ENCODE results near the gene KCTD15. TPM values are rescaled to one million over a fixed set of nuclear protein-coding genes. Genes with fewer than 3 reads are reported as not detected.

Gene KCTD15
- total RNA-seq, 4 donors from 2014 or later: 6.7 to 51.0 (median 22.1) TPM

DNA sequence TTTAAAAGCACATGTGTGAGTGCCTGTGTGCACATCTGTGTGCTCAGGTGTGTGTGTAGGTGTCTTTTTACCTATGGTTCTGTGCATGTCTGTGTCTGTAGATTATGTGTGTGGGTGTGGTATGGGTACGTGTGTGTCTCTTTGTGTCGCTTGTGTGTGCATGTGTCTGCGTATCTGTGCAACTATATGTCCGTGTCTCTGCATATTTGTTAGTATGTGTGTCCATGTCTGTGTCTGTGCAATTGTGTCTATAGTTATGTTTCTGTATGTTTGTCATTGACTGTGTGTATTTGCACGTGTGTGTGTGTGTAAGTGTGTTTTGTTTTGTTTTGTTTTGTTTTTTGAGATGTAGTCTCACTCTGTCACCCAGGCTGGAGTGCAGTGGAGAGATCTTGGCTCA, 7.3 kb upstream of the KCTD15 start:
- Histone ChIP-seq H3K36me3 (no peaks in the 10 kb centered on the region), H3K4me3 (no peak overlapping the region), H3K9me3 (no peaks in the 10 kb centered on the region), H3K4me1 (peaks cover 0 to under 1% (median under 1%) of the 10 kb centered on the region in 4 donors), H3K27me3 (peaks cover 0 to 3% of the 10 kb centered on the region in 2 donors), H3K27ac (no peak overlapping the region)
- no peak for DNase-seq (ENCODE audit: low spot score in 2 of 2)
- WGBS, 2 donors: 83 to 85% methylated on average over 5 of the region's 5 CpGs
- TF ChIP-seq, protein P1, sequence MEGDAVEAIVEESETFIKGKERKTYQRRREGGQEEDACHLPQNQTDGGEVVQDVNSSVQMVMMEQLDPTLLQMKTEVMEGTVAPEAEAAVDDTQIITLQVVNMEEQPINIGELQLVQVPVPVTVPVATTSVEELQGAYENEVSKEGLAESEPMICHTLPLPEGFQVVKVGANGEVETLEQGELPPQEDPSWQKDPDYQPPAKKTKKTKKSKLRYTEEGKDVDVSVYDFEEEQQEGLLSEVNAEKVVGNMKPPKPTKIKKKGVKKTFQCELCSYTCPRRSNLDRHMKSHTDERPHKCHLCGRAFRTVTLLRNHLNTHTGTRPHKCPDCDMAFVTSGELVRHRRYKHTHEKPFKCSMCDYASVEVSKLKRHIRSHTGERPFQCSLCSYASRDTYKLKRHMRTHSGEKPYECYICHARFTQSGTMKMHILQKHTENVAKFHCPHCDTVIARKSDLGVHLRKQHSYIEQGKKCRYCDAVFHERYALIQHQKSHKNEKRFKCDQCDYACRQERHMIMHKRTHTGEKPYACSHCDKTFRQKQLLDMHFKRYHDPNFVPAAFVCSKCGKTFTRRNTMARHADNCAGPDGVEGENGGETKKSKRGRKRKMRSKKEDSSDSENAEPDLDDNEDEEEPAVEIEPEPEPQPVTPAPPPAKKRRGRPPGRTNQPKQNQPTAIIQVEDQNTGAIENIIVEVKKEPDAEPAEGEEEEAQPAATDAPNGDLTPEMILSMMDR (IDR thresholded peaks at IDR 0.05): no peak
- TF ChIP-seq EP300 (IDR thresholded peaks at IDR 0.05) (no peak), POLR2A (IDR thresholded peaks at IDR 0.05) (no peak)

DNA sequence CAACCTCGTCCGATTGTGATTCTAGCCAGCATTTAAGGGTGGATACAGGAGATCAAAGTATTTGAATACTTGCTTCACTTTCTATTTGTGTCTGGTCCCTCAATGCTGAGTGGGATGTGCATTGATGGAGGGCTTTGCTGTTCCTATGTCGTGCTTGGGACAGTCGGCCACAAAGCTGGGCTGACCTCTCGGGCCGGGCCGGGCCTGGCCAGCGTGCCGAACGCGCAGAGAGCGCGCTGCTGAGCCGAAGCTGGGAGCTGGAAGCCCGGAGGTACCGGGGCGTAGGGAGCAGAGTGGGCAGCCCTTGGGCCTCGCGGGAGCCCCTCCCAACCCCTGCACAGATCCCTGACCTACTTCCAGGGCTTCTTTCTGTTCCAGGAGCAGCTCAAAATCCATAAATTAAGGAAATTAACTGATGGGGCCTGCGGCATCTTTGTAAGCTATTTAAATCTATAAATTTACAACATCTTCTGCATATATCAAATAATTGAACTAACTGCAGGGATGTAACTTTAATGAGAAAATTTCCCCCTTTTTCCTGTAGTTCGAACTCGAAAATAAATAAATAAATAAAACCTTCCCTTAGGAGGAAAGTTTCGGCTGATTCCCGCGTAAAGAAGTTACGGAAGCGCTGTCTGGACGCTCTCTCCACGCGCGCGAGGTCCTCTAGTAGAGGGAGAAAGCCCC, 1.8 kb upstream of the KCTD15 start:
- DNase-seq (ENCODE audit: low spot score in 2 of 2): no peak
- no peaks in the 10 kb centered on the region for H3K36me3 ChIP-seq
- peak overlapping the region; percentile 74 to 91 (median 80) for H3K4me3 ChIP-seq
- 12 to 15% methylated on average over 29 to 32 of the region's 32 CpGs for WGBS, 2 donors
- peaks cover 0 to 36% (median 8%) of the 10 kb centered on the region in 4 donors for H3K4me1 ChIP-seq
- H3K27me3 ChIP-seq: no peaks in the 10 kb centered on the region
- H3K9me3 ChIP-seq: no peaks in the 10 kb centered on the region
- peak overlapping the region; percentile 86 to 97 (median 91) for H3K27ac ChIP-seq
- TF ChIP-seq EP300 (IDR thresholded peaks at IDR 0.05) (no peak), POLR2A (IDR thresholded peaks at IDR 0.05) (no peak)
- TF ChIP-seq, protein P1 (IDR thresholded peaks at IDR 0.05): no peak

DNA sequence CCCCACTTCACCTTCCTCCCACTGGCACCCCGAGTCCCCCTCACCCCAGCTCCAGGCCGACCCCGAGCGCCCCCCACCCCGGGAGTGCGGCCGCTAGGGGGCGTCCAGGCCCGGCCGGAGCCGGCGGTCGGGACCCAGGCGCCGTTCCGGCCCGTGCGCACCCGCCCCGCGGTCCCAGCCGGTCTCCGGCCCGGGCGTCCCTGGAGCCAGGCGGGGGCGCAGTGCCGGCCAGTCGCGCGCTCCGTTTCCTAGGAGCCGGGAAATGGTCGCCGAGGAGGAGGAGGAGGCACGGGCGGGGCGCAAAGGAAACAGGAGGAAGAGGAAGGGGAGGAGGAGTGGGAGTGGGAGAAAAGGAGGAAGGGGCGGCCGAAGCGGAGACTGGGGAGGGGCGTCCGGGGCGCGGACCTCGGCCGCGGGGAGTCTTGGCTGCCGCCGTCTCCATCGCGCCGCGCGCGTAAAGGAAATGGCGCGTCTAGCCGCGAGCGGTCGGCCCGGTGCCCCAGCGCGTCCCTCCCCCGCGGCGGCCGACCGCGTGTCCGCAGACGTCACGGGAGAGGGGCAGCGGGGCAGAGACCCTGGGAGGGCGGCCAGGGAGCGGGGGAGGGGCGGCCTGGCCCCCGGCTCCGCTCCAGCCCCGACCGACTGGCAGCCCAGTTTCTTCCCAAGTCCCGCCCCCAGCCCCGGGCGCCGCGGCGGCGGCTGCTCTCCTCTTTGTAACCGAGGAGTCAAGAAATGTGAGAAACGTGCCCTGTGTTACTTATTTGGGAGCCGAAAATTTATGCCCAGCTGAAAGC, 1.1 kb upstream of the KCTD15 start:
- peak; percentile 39 to 45 for DNase-seq (ENCODE audit: low spot score in 2 of 2)
- peak overlapping the region; percentile 86 to 97 (median 91) for H3K27ac ChIP-seq
- 0% methylated on average over 72 to 84 of the region's 92 CpGs for WGBS, 2 donors
- H3K4me3 ChIP-seq: peak overlapping the region; percentile 74 to 91 (median 80)
- TF ChIP-seq, protein P1 (IDR thresholded peaks at IDR 0.05): peak; percentile 62 to 99 (median 92)
- TF ChIP-seq EP300 (IDR thresholded peaks at IDR 0.05) (peak in 1 of 2 donors; percentile 49), POLR2A (IDR thresholded peaks at IDR 0.05) (peak; percentile 47 to 52)
- no peaks in the 10 kb centered on the region for H3K9me3 ChIP-seq
- peaks cover 0 to 36% (median 8%) of the 10 kb centered on the region in 4 donors for H3K4me1 ChIP-seq
- no peaks in the 10 kb centered on the region for H3K36me3 ChIP-seq
- H3K27me3 ChIP-seq: no peaks in the 10 kb centered on the region

DNA sequence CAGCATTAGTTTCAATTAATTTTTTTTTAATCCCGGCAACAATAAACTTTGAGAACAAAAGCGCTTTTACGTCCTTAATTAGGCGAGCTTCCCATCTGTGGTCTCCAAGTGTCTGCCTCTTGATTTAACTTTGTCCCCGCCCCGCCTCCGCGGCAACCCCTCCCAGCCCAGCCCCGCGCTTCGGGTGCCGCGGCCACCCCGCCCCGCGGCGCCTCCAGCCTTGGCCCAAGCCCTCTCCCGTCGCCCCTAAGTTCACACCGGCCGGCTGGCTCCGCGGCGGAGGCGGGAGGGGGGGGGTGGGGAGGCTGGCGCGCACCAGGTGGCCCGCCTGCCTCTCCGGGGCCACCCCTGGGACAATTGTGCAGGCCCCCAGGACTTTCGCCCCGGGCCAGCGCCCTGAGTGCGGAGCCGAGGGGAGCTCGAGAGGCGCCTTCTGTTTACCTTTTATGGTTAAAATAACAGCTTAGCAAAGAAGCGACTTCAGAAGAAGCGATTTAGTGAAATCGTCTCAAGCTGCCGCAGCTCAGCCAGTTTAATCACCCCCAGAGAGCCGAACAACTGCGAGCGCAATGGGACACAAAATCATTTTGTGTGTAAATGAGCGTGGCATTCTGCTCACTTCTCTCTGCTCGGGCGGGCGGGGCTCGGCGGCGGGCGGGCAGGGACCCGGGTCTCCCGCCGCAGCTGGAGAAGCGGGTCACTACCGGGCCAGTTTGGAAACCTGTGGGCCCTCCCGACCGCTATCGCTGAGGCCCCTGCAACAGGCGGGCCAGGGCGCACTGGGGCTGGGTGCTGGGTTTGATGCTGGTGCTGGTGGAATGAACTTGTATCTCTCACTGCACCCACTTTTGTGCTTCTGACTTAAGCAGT, 1.4 kb downstream of the KCTD15 start:
- peak overlapping the region; percentile 86 to 97 (median 91) for H3K27ac ChIP-seq
- H3K4me1 ChIP-seq: peaks cover 0 to 36% (median 8%) of the 10 kb centered on the region in 4 donors
- no peaks in the 10 kb centered on the region for H3K9me3 ChIP-seq
- TF ChIP-seq POLR2A (IDR thresholded peaks at IDR 0.05) (no peak), EP300 (IDR thresholded peaks at IDR 0.05) (no peak)
- TF ChIP-seq, protein P1 (IDR thresholded peaks at IDR 0.05): no peak
- peaks cover 0 to 22% (median 0%) of the 10 kb centered on the region in 3 donors for H3K36me3 ChIP-seq
- 4 to 6% methylated on average over 36 to 55 of the region's 61 CpGs for WGBS, 2 donors
- no peak for DNase-seq (ENCODE audit: low spot score in 2 of 2)
- H3K4me3 ChIP-seq: peak overlapping the region; percentile 74 to 91 (median 80)
- H3K27me3 ChIP-seq: no peaks in the 10 kb centered on the region

All from tibial nerve (tissue), 4 donors.